22Rv1 (cell line): ENCODE measurements around the gene RORB.

Experiments used
- H3K27ac ChIP-seq: fragments of 450-650 bp; 2 replicates; pipeline ENCODE4 v1.5.1; 2017
- ZFX ChIP-seq: fragments of 450-650 bp; IDR thresholded peaks from 2 replicates; pipeline ENCODE4 v1.6.1; 2017; ENCODE audit warnings: antibody characterized with exemption, borderline replicate concordance
- TF ChIP-seq, protein P1 (sequence below): fragments of 450-650 bp; IDR thresholded peaks from 2 replicates; pipeline ENCODE4 v1.5.1; 2017; ENCODE audit warnings: mild to moderate bottlenecking

RORB gene

GRCh38 chr9:74724317-74724716 lies 227.2 kb downstream of the RORB start:
- TF ChIP-seq ZFX, result no peak
- TF ChIP-seq, protein P1, sequence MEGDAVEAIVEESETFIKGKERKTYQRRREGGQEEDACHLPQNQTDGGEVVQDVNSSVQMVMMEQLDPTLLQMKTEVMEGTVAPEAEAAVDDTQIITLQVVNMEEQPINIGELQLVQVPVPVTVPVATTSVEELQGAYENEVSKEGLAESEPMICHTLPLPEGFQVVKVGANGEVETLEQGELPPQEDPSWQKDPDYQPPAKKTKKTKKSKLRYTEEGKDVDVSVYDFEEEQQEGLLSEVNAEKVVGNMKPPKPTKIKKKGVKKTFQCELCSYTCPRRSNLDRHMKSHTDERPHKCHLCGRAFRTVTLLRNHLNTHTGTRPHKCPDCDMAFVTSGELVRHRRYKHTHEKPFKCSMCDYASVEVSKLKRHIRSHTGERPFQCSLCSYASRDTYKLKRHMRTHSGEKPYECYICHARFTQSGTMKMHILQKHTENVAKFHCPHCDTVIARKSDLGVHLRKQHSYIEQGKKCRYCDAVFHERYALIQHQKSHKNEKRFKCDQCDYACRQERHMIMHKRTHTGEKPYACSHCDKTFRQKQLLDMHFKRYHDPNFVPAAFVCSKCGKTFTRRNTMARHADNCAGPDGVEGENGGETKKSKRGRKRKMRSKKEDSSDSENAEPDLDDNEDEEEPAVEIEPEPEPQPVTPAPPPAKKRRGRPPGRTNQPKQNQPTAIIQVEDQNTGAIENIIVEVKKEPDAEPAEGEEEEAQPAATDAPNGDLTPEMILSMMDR, result no peak
- H3K27ac ChIP-seq, result no peak overlapping the region

GRCh38 chr9:74726581-74726980 lies 229.4 kb downstream of the RORB start:
- H3K27ac ChIP-seq, result no peak overlapping the region
- TF ChIP-seq, protein P1, result no peak
- no peak for TF ChIP-seq ZFX

GRCh38 chr9:74728176-74728575 lies 231.0 kb downstream of the RORB start:
- TF ChIP-seq, protein P1, result no peak
- no peak for TF ChIP-seq ZFX
- no peak overlapping the region for H3K27ac ChIP-seq

DNA sequence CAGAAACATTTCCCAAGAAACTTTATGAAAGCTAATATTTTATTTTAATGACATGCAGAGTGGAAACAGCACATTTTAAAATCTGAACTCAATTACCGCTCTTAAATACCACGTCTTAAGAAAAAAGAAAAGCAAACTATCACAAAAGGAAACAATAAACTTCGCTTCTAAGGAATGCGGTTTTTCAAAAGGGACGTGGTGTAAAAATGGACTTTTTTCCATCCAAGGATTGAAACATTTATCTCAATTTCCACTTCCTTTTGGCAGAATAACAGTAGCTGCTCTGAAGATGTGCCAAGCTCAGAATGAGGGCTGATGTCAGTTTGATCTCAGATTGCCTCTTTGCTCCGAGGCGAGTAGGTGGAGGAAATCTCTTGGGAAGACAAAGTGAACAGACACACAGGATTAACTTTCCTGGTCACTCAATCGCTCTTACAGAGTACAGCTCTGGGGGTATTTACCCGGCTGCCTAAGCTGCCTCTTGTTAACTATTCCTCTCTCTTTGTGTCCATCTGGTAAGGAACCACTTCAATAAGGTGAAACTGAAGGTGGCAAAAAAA lies 232.1 kb downstream of the RORB start:
- H3K27ac ChIP-seq, result no peak overlapping the region
- no peak for TF ChIP-seq ZFX
- TF ChIP-seq, protein P1, result no peak

- no peak overlapping the region for H3K27ac ChIP-seq
- TF ChIP-seq, protein P1, result no peak
- no peak for TF ChIP-seq ZFX
These were observed 238.6 kb downstream of the RORB start for GRCh38 chr9:74735761-74736160.

GRCh38 chr9:74736646-74737045 lies 239.5 kb downstream of the RORB start:
- TF ChIP-seq, protein P1, result no peak
- no peak for TF ChIP-seq ZFX
- no peak overlapping the region for H3K27ac ChIP-seq

- no peak overlapping the region for H3K27ac ChIP-seq
- TF ChIP-seq, protein P1, result no peak
- no peak for TF ChIP-seq ZFX
These were observed 245.2 kb downstream of the RORB start for GRCh38 chr9:74742191-74742790.
